Measurements from ENCODE around the gene ERF. TPM values are rescaled to one million over a fixed set of nuclear protein-coding genes. Genes with fewer than 3 reads are reported as not detected.

The ERF gene
- total and polyA plus RNA-seq, 7 donors, result 7.1 to 13.5 (median 11.4) TPM

GRCh38 chr19:42288881-42289555 lies 34.1 kb upstream of the ERF start:
- H3K4me3 ChIP-seq, result no peak overlapping the region
- no peak for TF ChIP-seq CTCF (IDR thresholded peaks at IDR 0.05)
- no peak for ATAC-seq
- 89 to 93% (median 91%) methylated on average over 21 to 22 of the region's 22 CpGs for WGBS, 3 donors
- DNase-seq, result peak in 1 of 2 donors; percentile 10
- H3K27ac ChIP-seq, result no peak overlapping the region
- no peaks in the 10 kb centered on the region for H3K27me3 ChIP-seq (ENCODE audit: insufficient read depth in 3 of 3, low read length in 2 of 3)
- H3K36me3 ChIP-seq (ENCODE audit: insufficient read depth in 1 of 2, low read depth in 1 of 2), result peaks cover 8 to 73% of the 10 kb centered on the region in 2 donors
- intact Hi-C loops (cut with DNase I), result no loop called here
- H3K9me3 ChIP-seq, result no peaks in the 10 kb centered on the region
- H3K4me1 ChIP-seq, result peaks cover 18% of the 10 kb centered on the region

DNA sequence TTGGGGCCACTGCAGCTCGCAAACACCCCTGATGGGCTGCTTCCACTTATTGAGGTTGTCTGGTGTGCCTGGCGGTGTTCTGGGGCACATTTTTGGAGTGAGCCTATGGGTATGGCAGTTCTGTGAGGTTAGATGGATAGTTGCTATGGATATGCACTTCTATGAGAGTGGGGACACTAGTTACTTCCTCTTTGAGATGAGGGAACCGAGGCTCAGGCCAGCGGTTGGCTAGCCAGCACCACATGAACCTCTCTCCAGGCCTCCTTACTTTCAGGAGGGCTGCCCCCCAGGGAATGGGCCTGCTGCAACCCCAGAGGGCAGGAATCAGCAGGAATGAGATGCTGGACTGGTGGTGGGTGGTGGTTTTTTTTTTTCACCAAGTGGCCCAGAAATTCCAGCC lies 33.5 kb upstream of the ERF start:
- no peak overlapping the region for H3K27ac ChIP-seq
- ATAC-seq (no peak), DNase-seq (peak in 1 of 2 donors; percentile 8)
- no peak overlapping the region for H3K4me3 ChIP-seq
- no peaks in the 10 kb centered on the region for H3K9me3 ChIP-seq
- WGBS, 3 donors, result 78 to 95% (median 86%) methylated on average over 4 of the region's 4 CpGs
- no peaks in the 10 kb centered on the region for H3K27me3 ChIP-seq (ENCODE audit: insufficient read depth in 3 of 3, low read length in 2 of 3)
- TF ChIP-seq CTCF (IDR thresholded peaks at IDR 0.05), result no peak
- peaks cover 19% of the 10 kb centered on the region for H3K4me1 ChIP-seq
- intact Hi-C loops (cut with DNase I), result no loop called here
- peaks cover 8 to 67% of the 10 kb centered on the region in 2 donors for H3K36me3 ChIP-seq (ENCODE audit: insufficient read depth in 1 of 2, low read depth in 1 of 2)

DNA sequence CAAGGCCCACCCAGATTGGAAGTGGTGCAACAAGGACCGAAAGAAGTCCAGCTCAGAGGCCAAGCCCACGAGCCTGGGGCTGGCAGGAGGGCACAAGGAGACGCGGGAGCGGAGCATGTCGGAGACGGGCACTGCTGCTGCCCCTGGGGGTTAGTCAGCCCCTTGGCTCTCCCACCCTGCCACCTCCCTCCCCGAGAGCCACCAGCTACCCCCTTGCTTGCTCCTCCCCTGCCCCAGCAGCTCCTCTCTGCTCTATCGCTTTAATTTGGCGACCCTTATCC lies 32.8 kb upstream of the ERF start:
- Histone ChIP-seq H3K4me3 (no peak overlapping the region), H3K4me1 (peaks cover 25% of the 10 kb centered on the region), H3K9me3 (no peaks in the 10 kb centered on the region), H3K27ac (no peak overlapping the region), H3K27me3 (ENCODE audit: insufficient read depth in 3 of 3, low read length in 2 of 3) (no peaks in the 10 kb centered on the region), H3K36me3 (ENCODE audit: insufficient read depth in 1 of 2, low read depth in 1 of 2) (peaks cover 8 to 61% of the 10 kb centered on the region in 2 donors)
- ATAC-seq (no peak), DNase-seq (peak in 1 of 2 donors; percentile 7)
- 89 to 94% (median 90%) methylated on average over 10 of the region's 10 CpGs for WGBS, 3 donors
- no peak for TF ChIP-seq CTCF (IDR thresholded peaks at IDR 0.05)
- intact Hi-C loops (cut with DNase I), result no loop called here

GRCh38 chr19:42287017-42287826 lies 32.3 kb upstream of the ERF start:
- H3K27me3 ChIP-seq (ENCODE audit: insufficient read depth in 3 of 3, low read length in 2 of 3), result no peaks in the 10 kb centered on the region
- no peak for ATAC-seq
- WGBS, 3 donors, result 86 to 91% (median 89%) methylated on average over 27 to 30 of the region's 30 CpGs
- H3K4me3 ChIP-seq, result no peak overlapping the region
- no peaks in the 10 kb centered on the region for H3K9me3 ChIP-seq
- TF ChIP-seq CTCF (IDR thresholded peaks at IDR 0.05), result no peak
- intact Hi-C loops (cut with DNase I), result no loop called here
- DNase-seq, result no peak
- peaks cover 8 to 55% of the 10 kb centered on the region in 2 donors for H3K36me3 ChIP-seq (ENCODE audit: insufficient read depth in 1 of 2, low read depth in 1 of 2)
- H3K4me1 ChIP-seq, result peaks cover 30% of the 10 kb centered on the region
- H3K27ac ChIP-seq, result no peak overlapping the region

Data from psoas muscle (tissue), 8 donors.